GM21576 (cell line): ENCODE data around the gene POU3F1.

ENCODE experiments used
- ATAC-seq: cut with Tn5 transposase; IDR thresholded peaks from one replicate; pipeline ENCODE4 v1.9.1; 2021; ENCODE audit warnings: mild to moderate bottlenecking, moderate library complexity; ENCODE audit not compliant: unreplicated experiment

POU3F1 gene

DNA sequence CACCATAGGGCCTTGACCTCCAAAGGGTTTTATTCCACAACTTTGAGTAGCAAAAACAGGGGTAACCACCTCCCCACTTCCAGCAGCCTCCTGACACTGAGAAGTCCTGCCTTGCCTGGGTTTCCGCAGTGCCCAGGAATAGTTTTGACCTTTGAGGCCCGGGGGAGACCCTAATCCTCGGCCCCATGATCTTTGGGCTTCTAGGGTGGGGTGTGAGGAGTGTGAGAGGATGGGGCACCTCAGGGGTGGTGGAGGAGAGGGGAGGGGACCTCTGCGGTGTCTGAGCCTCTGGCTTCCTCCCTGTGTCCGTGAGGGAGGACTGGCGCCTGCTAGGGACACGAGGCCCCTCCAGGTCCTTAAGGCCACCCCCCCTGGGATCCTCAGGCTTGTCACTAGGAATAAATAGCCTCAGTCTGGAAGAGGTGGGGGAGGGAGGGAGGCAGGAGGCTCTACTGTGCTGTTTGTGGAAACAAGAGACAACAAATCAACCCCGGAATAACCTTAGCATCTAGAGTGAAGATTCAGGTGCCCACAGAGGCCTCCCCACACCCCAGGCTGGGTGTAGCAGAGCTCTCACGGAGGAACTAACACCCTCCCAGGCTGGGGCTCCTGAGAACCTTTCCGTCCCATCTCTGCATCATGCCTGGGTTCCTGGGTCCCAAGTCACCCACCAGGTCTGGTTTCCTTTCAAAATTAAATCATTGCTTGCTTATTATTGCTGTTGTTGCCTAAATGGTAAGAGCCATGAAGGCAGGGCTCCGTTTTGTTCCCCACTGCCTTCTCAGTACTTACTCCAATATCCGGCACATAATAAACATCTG, 40.4 kb downstream of the POU3F1 start:
- no peak for ATAC-seq

GRCh38 chr1:38005195-38006007, 41.2 kb downstream of the POU3F1 start, which contains the start of gene FHL3:
Gene FHL3, minus strand, starts transcription at chr1:38005514. Its CDS starts 6,102 bp downstream, at chr1:37999412.
- ATAC-seq = no peak

DNA sequence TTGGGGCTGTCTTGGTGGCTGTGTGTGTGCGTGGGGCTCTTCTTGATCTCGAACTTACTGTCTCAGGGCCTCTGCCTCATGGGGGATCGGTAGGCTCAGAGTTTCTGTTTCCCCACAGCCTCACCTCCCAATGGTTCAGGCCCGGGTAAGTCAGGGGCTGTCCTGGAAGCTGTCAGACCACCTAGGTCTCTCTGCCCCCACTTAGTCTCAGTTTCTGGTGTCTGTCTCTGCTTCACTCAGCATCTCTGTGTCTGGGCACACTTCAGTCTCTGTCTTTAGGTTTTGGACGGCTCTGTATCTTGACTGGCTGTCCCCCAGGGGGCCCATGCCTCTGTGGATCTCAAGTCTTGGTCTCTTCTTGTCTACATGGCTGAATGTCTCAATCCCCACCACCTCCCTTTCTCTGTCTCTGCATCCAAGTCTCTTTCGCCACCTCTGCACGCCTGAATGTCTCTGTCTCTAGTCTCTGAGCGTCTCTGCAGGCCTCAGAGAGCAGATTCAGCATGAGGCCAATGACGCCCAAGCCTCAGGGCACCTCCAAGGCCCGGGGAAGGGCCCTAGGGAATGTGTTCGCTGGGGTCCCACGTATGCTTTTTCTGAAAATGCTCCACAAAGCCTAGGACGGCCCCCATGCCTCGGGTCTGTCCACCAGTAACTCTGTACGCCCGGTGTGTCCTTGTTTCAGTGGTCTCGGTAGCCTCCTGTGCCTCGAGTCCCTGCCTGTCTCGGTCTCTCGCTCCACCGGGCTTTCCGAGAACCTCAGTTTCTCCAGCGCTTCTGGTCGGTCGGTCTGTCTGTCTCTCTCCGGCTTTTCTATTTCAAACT, 42.1 kb downstream of the POU3F1 start:
- ATAC-seq = no peak

- ATAC-seq = no peak
These were observed 43.0 kb downstream of the POU3F1 start for GRCh38 chr1:38003261-38004250.

- ATAC-seq = no peak
These were observed 45.8 kb downstream of the POU3F1 start for GRCh38 chr1:38000529-38001455.

GRCh38 chr1:38000233-38000528, 46.4 kb downstream of the POU3F1 start:
- ATAC-seq = no peak

- no peak for ATAC-seq
These were observed 47.0 kb downstream of the POU3F1 start for GRCh38 chr1:37999430-38000232.

DNA sequence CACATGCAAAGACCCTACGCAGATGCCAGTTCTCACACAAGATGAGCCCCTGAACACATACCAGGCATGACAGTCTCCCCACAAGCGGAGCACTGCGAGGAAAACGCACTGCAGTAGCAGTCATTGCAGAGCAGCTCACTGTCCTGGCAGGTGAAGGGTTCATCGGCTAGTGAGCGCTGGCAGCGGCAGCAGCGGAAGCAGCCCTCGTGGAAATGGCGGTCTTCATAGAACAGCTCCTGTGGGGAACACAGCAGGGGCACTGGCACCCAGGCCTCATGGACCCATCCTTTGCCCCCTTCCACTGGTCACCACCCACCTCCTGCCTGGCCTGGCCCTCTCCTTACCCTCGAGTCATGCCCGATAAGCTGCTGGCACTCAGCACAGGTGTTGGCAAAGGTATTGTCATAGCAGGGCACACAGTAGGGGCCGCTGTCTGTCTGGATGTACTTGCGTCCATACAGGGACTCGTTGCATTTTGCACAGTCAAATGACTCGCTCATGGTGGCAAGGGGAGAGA, 47.6 kb downstream of the POU3F1 start:
- ATAC-seq = no peak

DNA sequence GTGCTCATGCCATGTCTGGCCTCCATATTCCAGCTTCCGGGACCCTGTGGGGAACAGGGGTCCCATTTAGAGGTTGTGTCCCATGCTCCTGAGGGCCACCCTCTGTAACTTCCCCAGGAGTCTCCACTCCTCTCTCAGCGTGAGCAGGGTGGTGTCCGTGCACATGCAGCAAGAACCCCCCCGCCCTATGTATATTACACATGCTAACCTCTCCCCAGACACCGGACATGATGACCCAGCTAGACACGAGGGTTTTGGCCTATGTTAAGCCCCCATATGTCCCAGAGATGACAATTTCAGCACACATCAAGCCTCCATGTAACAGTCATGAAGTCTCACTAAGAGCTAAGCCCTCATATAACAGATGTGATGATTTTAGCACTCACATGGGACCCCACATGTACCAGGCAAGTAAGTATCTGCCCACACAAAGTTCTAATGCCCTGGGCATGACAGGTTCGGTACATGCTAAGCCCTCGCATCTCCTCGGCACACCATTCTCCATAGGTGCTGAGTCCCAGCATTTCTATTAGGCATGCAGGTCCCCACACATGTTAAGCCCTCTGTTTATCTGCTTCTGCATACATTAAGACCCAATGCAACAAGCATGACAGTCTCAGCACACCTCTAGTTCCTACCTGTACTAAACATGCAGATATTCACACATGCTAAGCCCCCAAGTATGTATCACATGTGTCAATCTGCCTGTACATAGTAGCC, 48.3 kb downstream of the POU3F1 start:
- no peak for ATAC-seq

GRCh38 chr1:37997256-37998088, 49.1 kb downstream of the POU3F1 start:
- no peak for ATAC-seq

GRCh38 chr1:37995751-37996345, 50.7 kb downstream of the POU3F1 start:
- no peak for ATAC-seq

DNA sequence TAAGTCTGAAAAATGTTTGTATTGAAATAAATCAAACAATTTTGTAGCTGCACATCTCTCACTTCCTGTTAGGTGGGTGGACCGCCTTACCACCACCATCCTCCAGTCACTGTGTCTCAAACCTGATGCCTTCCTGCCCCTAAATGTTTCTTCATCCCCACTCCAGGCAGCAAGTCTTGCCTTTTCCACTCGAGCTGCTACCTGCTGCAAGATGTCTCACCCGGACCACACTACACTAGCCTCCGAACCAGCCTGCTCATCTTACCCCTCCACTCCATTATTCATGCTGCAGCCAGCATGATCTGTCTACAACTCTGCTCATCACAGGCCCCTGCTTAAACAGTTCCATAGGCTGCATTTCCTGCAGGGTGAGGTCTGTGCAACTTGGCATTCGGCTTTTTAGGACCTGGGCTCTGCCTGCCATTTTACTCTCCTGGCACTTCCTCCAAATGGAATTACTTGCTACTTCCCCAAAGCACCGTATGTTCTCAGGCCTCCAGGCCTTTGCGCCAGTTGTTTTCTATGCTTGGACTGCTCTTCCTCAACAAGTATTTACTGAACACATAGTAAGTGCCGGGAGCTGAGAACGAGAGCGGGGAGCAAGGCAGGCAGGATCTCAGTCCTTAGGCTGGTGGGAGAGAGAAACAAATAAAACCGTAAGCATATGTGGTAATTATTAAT, 51.6 kb downstream of the POU3F1 start:
- no peak for ATAC-seq
